T-helper 9 cell (primary cell): ENCODE measurements around the gene DUSP2.

ENCODE experiments used
- DNase-seq: peaks from one replicate; pipeline ENCODE4 v3.0.0-alpha.2; 2020
- total RNA-seq, 2 donors: gene quantifications; one replicate each; lab custom pipeline; 2026; lab: John Stamatoyannopoulos, UW

DUSP2 gene, protein sequence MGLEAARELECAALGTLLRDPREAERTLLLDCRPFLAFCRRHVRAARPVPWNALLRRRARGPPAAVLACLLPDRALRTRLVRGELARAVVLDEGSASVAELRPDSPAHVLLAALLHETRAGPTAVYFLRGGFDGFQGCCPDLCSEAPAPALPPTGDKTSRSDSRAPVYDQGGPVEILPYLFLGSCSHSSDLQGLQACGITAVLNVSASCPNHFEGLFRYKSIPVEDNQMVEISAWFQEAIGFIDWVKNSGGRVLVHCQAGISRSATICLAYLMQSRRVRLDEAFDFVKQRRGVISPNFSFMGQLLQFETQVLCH
- 68.9 to 1,161 reads per million in 2 donors for total RNA-seq

DNA sequence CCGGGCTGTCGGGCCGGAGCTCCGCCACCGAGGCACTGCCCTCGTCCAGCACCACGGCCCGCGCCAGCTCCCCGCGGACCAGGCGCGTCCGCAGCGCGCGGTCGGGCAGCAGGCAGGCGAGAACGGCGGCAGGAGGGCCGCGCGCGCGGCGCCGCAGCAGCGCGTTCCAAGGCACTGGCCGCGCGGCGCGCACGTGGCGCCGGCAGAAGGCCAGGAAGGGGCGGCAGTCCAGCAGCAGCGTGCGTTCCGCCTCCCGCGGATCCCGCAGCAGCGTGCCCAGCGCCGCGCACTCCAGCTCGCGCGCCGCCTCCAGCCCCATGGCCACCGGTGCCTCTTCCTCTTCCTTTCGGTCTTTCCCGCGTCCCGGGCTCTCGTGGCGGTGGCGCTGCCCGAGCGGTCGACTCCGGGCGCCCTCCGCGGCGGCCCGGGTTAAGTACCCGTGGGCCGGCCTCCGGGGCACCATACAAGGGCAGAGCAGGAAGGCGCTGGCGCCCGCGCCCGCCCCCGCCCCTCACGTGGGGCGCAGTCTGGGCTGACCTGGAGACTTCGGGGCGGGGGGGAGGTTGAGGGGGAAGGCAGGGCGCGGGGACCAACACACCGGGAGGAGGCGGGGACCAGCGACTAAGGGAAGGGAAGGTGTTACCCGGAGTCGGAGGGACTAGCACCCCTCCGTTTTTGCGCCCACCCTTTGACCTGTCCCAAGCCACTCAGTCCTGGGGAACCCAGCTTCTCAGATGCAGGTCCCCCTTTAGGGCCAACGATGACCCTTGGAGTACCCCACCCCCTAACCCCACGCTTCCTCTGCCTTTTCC, at the start of gene DUSP2:
DUSP2 (minus strand) TSS at position 405 of the 812 bp plus-strand sequence; CDS start at position 319, 86 bp downstream.
- DNase-seq, result peak; percentile 82

DNA sequence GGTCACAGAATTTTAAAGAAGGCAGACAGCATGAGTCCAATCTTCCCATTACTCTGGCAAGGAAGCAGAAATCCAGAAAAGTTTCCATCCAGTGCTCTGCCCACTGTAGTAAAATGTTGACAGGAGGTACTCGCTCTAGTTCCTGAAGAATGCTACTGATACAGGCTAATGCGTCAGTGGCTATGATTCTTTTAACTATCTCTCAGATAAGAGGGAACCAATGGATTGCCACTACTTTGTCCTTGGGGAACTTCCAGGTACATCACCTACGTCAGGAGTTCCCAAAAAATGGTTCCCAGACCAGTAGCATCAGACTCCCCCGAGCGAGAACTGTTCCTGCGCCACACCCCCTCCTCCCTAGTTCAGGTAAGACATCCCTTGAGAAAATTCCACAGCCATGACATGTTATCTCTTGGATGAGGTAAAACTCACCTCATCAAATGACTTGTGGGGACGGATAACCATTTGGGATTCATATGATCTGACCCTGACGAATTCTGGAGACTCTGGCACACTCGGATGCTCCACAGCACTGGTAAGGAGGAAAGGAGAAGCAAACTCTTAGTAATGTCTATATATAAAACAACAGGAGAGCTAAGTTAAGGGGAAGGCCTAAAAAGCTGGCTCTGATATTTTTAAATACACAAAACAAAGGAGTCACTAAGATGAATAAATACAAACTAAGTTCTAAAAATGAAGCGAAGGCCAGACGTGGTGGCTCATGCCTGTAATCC, 46.9 kb upstream of the DUSP2 start:
- DNase-seq, result no peak

DNA sequence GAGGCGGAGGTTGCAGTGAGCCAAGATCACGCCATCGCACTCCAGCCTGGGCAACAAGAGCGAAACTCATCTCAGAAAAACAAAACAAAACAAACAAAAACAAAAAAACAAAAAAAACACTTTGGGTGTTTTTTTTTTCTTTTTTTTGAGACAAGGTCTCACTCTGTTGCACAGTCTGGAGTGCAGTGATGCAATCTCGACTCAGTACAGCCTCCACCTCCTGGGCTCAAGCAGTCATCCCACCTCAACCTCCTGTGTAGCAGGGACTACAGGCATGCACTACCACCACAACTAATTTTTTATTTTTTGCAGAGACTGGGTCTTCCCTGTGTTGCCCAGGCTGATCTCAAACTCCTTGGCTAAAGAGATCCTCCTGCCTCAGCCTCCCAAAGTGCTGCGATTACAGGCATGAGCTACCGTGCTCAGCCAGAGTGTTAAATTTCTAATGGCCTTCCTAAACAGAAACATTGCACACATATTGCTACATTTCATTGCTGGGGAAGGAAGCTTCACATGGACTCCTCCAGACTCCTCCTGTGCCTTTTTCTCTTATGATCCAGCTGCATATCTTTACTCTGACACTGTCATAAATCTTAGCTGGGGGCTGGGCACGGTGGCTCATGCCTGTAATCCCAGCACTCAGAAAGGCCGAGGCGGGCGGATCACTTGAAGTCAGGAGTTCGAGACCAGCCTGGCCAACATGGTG, 43.7 kb upstream of the DUSP2 start:
- DNase-seq, result no peak

DNA sequence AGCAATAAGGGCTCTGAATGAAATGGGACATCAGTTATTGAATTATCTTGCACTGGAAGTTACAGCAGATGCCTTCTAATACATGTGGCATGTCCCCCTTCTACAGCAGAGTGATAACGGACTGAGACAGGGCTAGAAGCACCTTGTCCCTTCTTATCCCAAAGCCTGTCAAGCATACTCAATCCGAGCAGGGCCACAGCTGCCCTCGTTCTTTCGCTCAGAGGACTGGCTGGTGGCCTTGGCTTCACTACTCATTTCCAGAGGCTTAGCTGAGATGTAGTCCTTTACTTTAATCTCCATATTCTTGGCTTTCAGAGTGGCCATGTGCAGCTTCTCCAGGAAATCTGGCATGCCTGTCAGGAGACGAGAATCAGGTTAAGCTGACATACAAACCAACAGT, 41.3 kb upstream of the DUSP2 start:
- DNase-seq, result no peak

DNA sequence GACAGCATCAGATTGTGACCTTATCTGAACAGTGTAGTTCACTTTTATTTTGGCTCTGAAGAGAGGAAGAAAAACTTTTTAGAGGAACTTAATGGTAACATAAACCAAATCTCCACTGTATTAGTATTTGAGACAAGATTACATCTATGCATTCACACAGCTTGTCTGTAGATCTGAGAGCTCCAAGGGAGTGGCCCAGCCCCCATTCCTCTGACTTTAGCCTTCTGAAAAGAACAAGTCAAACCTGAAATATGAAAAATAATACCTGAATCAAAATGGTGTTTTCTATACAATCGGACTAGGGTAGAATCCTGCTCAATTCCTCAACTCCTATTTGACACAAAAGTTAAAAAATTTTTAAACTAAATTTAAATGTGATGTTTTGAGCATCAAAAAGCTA, 40.3 kb upstream of the DUSP2 start:
- DNase-seq, result no peak

DNA sequence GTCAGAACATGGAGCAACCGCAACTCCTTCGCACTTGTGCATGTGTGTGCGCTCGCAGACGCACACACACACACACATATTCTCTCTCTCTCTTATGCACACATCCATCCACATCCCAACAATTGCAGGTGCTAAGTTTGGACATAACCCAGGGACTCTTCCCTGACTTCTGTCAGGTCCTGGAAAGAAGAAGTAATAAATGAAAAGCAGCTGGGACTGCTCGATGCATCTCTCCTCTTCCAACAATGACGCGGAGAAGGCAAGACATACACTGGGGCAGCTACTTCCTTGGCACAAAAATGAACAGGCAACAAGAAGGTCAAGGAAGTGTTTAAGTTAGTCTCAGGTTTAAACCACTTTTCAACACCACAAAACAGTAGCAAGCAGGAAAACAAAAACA, 39.7 kb upstream of the DUSP2 start:
- DNase-seq, result no peak

DNA sequence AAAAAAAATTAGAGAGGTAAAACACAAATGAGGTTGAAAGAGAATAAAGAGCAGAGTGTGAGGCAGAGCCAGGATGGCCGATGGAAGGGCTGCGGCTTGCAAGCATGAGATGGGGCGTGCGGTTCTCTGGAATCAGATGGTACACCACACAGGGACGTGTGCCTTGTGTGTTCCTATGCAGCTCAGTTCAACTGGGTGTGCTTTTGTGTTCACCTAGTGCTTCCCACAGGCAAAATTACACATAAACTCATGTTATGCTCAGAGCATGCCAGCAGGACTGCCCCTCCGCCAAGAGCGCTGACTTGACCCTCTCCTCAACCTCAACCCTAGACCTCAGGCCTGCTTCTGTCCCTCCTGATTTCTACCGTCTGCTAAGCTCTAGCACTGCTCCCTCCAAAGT, 38.9 kb upstream of the DUSP2 start:
- no peak for DNase-seq

DNA sequence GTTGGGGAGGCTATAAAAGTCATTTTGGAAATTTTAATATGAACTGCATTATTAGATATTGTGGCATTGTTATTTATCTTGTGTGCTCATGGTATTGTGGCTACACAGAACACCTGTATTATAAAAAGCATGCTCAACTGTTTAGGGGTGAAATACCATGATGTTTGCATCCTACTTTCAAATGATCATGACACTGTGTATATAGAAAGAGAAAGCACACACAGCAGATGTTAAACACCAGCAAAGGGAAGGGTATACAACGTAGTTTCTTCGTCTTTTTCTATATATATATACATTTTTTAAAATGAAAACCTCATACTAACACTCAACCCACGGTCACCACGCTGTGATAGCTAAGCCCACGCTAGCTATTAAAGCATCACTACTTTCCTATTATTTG, 36.3 kb upstream of the DUSP2 start:
- no peak for DNase-seq

DNA sequence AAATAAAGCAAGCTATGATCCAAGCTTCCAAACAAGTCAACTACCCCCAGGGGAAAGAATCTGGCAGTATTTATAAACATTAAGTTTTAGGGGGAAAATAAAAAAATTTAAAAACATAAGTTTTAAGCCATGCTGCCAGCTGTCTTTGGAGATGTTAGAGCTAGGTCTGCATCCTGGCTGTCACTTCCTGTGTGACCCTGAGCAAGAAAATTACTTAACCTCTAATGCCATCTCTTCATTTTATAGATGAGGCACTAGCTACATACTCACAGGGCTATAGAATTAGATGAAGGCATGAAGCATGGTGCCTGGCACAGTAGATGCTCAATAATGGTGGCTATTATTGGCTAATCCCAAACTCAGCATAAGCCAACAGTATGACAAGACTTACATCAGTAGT, 35.3 kb upstream of the DUSP2 start:
- DNase-seq, result no peak

DNA sequence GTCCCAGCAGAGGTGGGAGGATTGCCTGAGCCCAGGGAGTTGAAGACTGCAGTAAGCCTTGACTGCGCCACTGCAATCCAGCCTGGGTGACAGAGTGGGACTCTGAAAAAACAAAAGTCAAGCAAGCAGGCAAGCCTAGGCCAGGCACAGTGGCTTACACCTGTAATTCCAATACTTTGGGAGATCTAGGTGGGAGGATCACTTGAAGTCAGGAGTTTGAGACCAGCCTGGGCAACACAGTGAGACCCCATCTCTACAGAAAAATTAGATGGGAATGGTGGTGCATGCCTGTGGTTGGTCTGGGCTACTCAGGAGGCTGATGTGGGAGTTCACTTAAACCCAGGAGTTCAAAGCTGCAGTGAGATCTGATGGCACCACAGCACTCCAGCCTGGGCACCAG, 34.8 kb upstream of the DUSP2 start:
- DNase-seq, result no peak

DNA sequence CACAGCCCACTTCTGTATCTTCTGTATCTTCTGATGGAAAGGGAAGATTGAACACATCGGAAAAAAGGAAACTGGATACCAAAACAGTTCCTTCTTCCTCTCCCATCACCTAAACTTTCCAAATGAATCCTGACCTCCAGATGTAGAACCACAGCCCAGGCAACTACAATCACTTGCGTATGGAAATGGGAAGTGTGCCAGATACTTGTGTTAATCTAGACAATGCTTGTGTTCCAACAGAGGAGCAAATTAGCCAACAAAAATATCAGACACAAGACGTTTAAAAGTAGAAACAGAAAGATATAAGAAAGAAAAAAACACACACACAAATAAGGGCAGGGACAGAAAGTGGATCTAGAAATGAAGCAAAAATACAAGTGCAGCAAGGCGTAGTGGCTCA, 31.4 kb upstream of the DUSP2 start:
- no peak for DNase-seq

DNA sequence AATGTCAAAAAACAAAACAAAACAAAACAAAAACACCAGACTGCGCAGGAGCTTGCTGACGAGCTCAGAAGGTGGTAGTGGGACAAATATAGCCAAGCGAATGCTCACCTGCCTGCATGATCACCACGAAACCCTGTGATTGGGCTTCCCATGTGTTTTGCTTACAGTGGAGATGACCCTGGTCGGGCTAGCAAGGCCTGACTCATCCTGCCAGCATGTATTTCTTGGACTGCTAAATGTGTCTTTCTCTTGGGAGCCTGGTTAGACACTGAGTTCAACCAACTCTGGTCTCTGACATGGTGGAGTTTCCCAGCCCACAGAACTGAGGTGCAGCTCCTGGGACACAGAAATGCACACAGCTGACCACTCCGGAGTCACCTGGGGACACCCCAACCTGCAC, 30.7 kb upstream of the DUSP2 start:
- no peak for DNase-seq

DNA sequence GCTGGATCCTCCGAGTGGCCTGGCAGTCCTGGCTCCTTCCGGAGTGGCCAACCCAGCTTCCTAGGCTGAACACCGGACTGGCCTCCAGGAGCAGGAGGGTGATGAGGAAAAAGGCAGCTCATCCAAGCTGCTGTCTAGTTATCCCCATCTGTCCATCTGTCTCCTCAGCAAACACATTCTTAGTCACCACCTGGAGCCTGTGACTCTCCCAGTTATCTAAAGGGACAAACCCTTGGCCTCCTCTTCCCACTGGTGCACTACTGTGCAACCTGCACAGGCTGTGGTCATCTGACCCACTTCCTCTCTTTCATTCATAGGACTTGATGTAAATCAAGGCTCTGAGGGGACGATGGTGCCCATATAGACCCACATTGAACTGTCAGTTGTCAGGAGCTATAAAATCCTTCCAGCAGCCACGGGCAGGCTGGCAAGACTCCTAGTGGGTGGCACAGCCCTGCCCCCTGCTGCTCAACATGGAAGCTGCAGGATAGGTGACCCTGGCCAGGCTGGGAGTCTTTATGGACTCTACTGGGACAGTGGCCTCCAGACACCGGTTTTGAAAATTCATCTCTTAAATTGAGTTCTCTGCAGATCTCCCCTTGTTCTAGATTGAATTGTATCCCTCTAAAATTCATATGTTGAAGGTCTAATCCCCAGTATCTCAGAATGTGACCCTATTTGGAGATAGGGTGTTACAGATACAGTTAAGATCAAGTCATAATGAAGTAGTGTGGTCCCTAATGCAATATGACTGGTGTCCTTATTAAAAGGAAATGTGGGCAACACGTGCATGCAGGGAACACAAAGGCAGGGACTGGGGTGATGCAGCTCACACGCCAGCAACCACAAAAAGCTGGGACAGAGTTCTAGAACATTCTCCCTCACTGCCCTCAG, 29.3 kb upstream of the DUSP2 start:
- DNase-seq, result peak; percentile 79

DNA sequence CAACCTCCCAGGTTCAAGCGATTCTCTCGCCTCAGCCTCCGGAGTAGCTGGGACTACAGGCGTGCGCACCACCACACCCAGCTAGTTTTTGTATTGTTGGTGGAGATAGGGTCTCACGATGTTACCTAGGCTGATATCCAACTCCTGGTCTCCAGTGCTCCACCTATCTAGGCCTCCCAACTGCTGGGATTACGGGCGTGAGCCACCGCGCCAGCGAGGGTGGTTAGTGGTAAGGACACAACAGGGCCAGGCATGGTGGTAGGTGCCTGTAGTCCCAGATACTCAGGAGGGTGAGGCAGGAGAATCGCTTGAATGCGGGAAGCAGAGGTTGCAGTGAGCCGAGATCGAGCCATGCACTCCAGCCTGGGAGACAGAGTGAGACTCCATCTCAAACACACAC, 26.6 kb upstream of the DUSP2 start:
- no peak for DNase-seq

DNA sequence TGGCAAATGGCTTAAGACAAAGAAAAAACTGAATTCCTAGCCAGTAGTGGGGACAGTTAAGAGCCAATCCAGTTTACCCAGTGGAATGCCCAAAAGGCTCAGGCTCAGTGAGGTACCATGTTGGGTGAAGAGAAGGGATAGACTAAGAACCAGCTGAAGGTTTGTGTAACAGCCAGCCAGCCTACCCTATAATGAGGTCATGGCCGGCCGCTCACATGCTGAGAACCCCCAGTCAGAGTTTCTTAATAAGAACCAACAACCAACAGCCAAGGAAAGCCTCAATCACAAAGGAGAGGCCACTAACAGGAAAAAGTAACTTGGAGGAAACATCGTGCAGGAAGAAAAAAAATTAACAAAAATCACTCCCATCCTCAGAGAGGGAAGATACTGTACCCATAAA, 25.4 kb upstream of the DUSP2 start:
- DNase-seq, result no peak

DNA sequence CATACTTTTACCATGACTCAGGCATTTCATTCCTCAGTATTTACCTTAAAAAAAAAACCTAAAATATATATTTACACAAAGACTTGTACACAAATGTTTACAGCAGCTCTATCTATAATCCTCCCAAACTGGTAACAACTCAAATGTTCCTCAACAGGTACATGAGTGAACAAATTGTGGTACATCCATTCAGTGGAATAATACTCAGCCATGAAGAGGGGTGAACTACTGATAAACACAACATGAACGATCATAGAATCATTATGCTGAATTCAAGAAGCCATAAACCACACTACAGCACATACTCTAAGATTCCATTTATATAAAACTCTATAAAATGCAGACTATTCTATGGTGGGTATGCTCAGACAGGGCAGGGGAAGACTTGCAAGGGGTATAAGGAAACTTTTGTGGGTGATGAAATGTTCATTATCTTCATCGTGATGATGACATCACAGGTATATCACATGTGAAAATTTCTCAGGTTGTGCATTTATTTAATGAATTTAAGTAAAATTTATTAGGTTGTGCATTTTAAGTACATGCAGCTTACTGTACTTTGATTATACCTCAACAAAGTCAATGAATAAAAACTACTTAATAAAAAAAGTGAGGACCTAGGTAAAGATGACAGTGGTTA, 24.7 kb upstream of the DUSP2 start:
- DNase-seq, result no peak

DNA sequence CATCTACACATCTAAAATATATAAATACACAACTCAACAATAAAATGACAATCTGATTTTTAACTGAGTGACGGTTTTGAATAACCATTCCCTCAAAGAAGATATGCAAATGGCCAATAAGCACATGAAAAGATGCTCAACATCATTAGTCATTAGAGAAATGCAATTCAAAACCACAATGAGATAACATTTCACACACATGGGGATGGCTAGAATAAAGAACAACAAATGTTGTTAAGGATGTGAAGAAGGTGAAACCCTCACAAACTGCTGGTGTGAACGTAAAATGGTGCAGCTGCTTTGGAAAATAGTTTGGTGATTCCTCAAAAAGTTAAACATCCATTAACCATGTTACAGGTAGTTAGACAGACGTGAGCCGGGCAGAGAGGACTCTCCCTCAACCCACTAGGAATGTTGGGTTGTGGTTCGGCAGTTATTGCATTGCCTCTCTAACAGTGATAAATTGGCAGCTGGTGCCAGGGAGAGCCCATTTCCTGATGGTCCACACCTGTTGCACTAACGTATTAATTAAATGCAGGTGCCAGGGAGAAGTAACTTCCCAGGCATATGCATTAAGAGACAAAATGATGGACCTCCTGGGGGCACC, 22.3 kb upstream of the DUSP2 start:
- DNase-seq, result no peak

DNA sequence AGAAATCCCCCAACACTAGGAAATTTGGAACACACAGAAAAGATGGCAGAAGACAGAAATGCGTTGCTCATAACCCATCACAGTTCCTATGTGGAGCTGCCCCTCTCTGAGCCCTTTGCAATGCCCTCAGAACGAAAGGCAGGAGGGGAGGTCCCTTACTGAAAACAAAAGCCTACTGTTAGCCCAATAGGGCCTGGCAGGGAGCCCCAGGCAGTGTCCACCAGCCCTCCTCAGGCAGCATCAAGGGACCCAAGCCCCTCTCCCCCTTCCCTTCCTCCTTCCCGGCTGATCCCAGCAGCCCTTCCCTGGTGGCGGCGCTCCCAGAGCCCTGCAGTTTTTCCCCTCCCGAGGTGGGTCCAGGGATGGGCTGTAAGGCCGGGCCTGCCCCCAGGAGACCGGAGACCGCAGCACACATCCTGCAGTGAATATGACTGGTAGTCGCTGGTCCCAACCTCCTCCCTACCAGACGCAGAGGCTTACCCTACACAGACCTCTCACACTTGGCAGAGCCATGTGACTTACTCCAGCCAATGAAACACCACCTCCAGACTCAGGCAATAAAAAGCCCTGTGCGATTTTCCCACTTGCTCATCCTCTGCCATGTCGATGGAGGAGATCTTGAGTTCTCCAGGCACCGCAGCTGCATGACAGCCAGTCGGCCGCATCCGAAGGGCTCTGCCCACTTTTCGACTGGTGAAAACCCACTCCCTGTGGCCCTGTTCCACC, 19.4 kb upstream of the DUSP2 start:
- peak; percentile 35 for DNase-seq

DNA sequence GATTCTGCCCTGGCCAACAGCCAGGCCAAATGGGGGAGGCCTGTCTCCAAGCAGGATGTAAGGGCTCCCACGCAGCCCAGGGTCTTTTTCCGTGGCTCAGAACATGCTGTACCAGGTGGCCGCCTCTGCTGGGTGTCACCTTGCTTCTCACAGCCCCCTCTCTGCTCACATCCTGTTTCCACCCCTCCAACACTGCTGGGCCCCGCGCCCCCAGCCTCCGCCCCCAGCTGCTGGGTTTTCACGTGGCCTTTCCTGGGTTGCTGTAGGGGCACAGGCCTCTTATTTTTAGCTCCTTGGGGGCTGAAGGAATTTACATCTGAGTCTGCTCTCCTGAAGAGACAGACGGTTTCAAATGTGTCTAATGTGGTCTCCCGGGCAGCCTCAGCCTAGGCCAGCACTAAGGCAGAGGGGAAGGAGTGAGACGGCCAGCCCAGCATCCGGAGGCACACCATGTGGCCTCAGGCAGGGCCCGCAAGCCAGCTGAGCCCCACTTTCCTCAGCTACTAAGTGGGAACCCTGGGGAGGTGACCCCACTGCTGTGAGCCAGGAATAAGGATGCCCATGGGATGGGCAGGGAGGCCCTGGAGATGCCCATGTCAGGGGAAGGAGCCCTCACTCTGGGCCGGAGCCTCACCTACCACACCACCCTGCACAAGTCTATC, 18.7 kb upstream of the DUSP2 start:
- no peak for DNase-seq

DNA sequence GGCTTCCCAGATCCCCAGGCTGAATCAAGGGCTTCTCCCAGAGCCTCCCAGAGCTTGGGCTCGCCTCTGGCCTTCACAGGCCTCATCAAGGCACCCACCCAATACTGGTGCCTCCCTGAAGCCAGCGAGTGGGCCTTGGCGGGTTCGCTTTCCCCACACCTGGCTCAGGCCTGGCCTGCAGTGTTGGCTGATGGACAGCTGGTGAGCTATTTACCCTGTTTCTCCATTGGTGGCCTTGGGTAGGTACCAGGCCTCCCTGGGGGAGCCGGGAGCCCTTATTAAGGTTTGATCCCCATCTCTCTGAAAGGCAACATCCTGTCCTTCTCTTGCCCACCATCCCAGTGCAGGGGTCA, 18.2 kb upstream of the DUSP2 start:
- no peak for DNase-seq
